K562 (cell line): ENCODE data around the gene CCDC136. TPM values are rescaled to one million over a fixed set of nuclear protein-coding genes. Genes with fewer than 3 reads are reported as not detected.

ENCODE experiments used
- ATAC-seq: fragments of 200-7000 bp; cut with Tn5 transposase; 3 replicates; pipeline ENCODE4 v1.9.1; 2020; ENCODE audit warnings: moderate library complexity
- BruUV-seq: library from RNA; stranded (reverse); fragments of 400-500 nt; replicated peaks from 2 replicates; lab custom pipeline; 2021; lab: Mats Ljungman, UMichigan
- CTCF ChIA-PET: fragments of 300-600 bp; formaldehyde crosslinking; extraction: SDS; loops from one replicate; lab custom pipeline; 2021; ENCODE audit warnings: low intra/inter-chr PET ratio; lab: Yijun Ruan, JAX
- POLR2A ChIA-PET: fragments of 300-600, 350-650 bp; sonication (Branson Sonifier 250); formaldehyde crosslinking; extraction: SDS; loops from one replicate; lab custom pipeline; 2021; ENCODE audit warnings: antibody characterized with exemption, inconsistent platforms; lab: Yijun Ruan, JAX
- DNase-seq, 4 experiments: peaks; one replicate each; pipeline versions ENCODE4 v3.0.0 to v3.0.0-alpha.2; 2011 to 2018; ENCODE audit warnings: low spot score in 3 of 4, mixed read lengths in 3 of 4; ENCODE audit errors: extremely low read depth in 1 of 4
- FAIRE-seq: peaks from 2 replicates; lab custom pipeline; 2011; peaks lifted over from hg19 to GRCh38; lab: Jason Lieb, UNC
- H2AFZ ChIP-seq: 2 replicates; pipeline ENCODE4 v1.6.0; 2011; ENCODE audit warnings: low read depth, low read length, control low read depth, inconsistent platforms
- H3K27ac ChIP-seq: fragments of 200-600 bp; 3 replicates; pipeline ENCODE4 v1.8.0; 2011; ENCODE audit warnings: low read depth, mild to moderate bottlenecking, control low read depth, inconsistent platforms, low read length, moderate library complexity, mixed read lengths; ENCODE audit errors: extremely low read depth
- H3K27me3 ChIP-seq, 2 experiments: fragments of 300-600 bp in 1 of 2; 2 replicates in 1 of 2; 3 replicates in 1 of 2; pipeline versions ENCODE4 v1.6.0 to v1.8.0; 2011; ENCODE audit warnings: inconsistent platforms in 2 of 2, low read length in 2 of 2, mild to moderate bottlenecking in 1 of 2, mixed read lengths in 1 of 2, moderate library complexity in 1 of 2; ENCODE audit not compliant: control insufficient read depth in 2 of 2, insufficient read depth in 2 of 2
- H3K36me3 ChIP-seq: fragments of 300-600 bp; 3 replicates; pipeline ENCODE4 v1.8.0; 2011; ENCODE audit warnings: mild to moderate bottlenecking, low read length, inconsistent platforms; ENCODE audit not compliant: control insufficient read depth, insufficient read depth
- H3K4me1 ChIP-seq, 2 experiments: fragments of 200-600 bp in 1 of 2; replicated peaks in 1 of 2; 2 replicates in 1 of 2; 3 replicates in 1 of 2; pipeline versions ENCODE4 v1.5.1 to v1.8.0; 2011; ENCODE audit warnings: inconsistent platforms in 2 of 2, low read length in 2 of 2, mild to moderate bottlenecking in 1 of 2, mixed read lengths in 1 of 2, moderate library complexity in 1 of 2; ENCODE audit not compliant: control insufficient read depth in 2 of 2, insufficient read depth in 2 of 2
- H3K4me2 ChIP-seq: 2 replicates; pipeline ENCODE4 v1.6.1; 2011; ENCODE audit warnings: low read length, control low read depth, inconsistent platforms, mixed read lengths; ENCODE audit not compliant: insufficient read depth
- H3K4me3 ChIP-seq: fragments of 200-600 bp; sonication (generic), shearing (Covaris generic); 2 replicates; pipeline ENCODE4 v1.5.1; 2016; ENCODE audit warnings: control low read depth, inconsistent platforms
- H3K79me2 ChIP-seq: fragments of 200-600 bp; 3 replicates; pipeline ENCODE4 v1.8.0; 2011; ENCODE audit warnings: low read length, inconsistent platforms; ENCODE audit not compliant: control insufficient read depth, insufficient read depth
- H3K9ac ChIP-seq, 2 experiments: 2 replicates each; pipeline versions ENCODE4 v1.6.0 to v1.6.1; 2011; ENCODE audit warnings: low read depth in 2 of 2, low read length in 2 of 2, control low read depth in 1 of 2, inconsistent platforms in 1 of 2, mild to moderate bottlenecking in 1 of 2, mixed read lengths in 1 of 2; ENCODE audit not compliant: insufficient read depth in 1 of 2
- H3K9me1 ChIP-seq: one replicate; pipeline ENCODE4 v1.6.0; 2011; ENCODE audit warnings: inconsistent platforms, mild to moderate bottlenecking, low read length, moderate library complexity; ENCODE audit not compliant: control insufficient read depth, insufficient read depth
- H3K9me3 ChIP-seq: replicated peaks from 2 replicates; pipeline ENCODE4 v1.5.1; 2011; ENCODE audit warnings: low read depth, low read length, inconsistent platforms; ENCODE audit not compliant: control insufficient read depth, insufficient read depth
- H4K20me1 ChIP-seq: replicated peaks from 2 replicates; pipeline ENCODE4 v1.6.1; 2011; ENCODE audit warnings: low read length, inconsistent platforms, mixed read lengths; ENCODE audit not compliant: control insufficient read depth, insufficient read depth
- CBX3 ChIP-seq, 2 experiments: IDR thresholded peaks; 1 replicate in 1 of 2; 2 replicates in 1 of 2; pipeline ENCODE4 v1.6.1; 2012; ENCODE audit warnings: inconsistent platforms in 2 of 2, low read length in 2 of 2, borderline replicate concordance in 1 of 2, control low read depth in 1 of 2
- HDAC3 ChIP-seq: fragments of 450-650 bp; IDR thresholded peaks from 2 replicates; pipeline ENCODE4 v1.6.1; 2018; ENCODE audit warnings: borderline replicate concordance, mild to moderate bottlenecking, moderate library complexity; ENCODE audit not compliant: partially characterized antibody
- HDGF ChIP-seq: fragments of 450-650 bp; IDR thresholded peaks from 2 replicates; pipeline ENCODE4 v1.6.1; 2016
- KDM5B ChIP-seq: fragments of 200-600 bp; sonication (generic); IDR thresholded peaks from 2 replicates; pipeline ENCODE4 v1.6.1; 2012; ENCODE audit warnings: low read depth, mild to moderate bottlenecking, moderate library complexity, low read length, control low read depth, inconsistent platforms; ENCODE audit not compliant: insufficient replicate concordance
- RBM15 ChIP-seq: fragments of 200-400 bp; formaldehyde crosslinking; IDR thresholded peaks from 2 replicates; pipeline ENCODE4 v1.6.1; 2018; ENCODE audit warnings: mild to moderate bottlenecking, low read length, moderate library complexity; ENCODE audit not compliant: insufficient read depth
- RFX1 ChIP-seq: fragments of 450-650 bp; IDR thresholded peaks from 2 replicates; pipeline ENCODE4 v1.6.1; 2016; ENCODE audit warnings: mild to moderate bottlenecking, moderate library complexity
- ZFX ChIP-seq: sonication (generic); formaldehyde crosslinking; IDR thresholded peaks from 2 replicates; pipeline ENCODE4 v1.8.0; 2022; ENCODE audit warnings: mild to moderate bottlenecking, missing genetic modification reagents, moderate library complexity
- ZNF589 ChIP-seq: fragments of 200-800 bp; sonication (Bioruptor generic); IDR thresholded peaks from 2 replicates; pipeline ENCODE4 v1.6.1; 2016; ENCODE audit warnings: low read depth, missing genetic modification characterization, missing compliant biosample characterization
- ZNF830 ChIP-seq: fragments of 250-450 bp; sonication (Bioruptor Pico); IDR thresholded peaks from 2 replicates; pipeline ENCODE4 v1.5.0; 2021; ENCODE audit warnings: mild to moderate bottlenecking
- WGBS: fragments of 100-300 bp; shearing (Covaris generic); methylation state at CpG from one replicate; pipeline ENCODE4 v1.1.6; 2016; ENCODE audit warnings: low coverage, mixed read lengths; ENCODE audit not compliant: insufficient coverage; ENCODE audit errors: missing lambda C conversion rate; 5-methylcytosine and 5-hydroxymethylcytosine counted together
- in situ Hi-C: fragments of 300-500 bp; cut with MboI; formaldehyde crosslinking; loops from 4 replicates; pipeline ENCODE4 v1.15.0; 2018; ENCODE audit warnings: inconsistent platforms, mixed read lengths
- intact Hi-C: fragments of 100-400 bp; cut with micrococcal nuclease; formaldehyde crosslinking; loops from 2 replicates; pipeline ENCODE4 v1.14.2; 2022
- polyA plus RNA-seq, 8 experiments: library from polyadenylated mRNA; depleted of rRNA in 4 of 8; stranded (reverse) in 5 of 8; unstranded in 3 of 8; fragments of >200 nt; fragmentation: Nextera tagmentation in 2 of 8; fragmentation: Illumina TruSeq in 1 of 8; extraction: Ambion mirVana in 2 of 8; extraction: Trizol in 1 of 8; gene quantifications; 2 replicates each; pipeline versions ENCODE4 v1.2.1 to v1.2.3, GENCODE V29; 2011 to 2014; ENCODE audit warnings: inconsistent platforms in 1 of 8, missing spikeins in 1 of 8
- total RNA-seq, 7 experiments: library from RNA; depleted of rRNA in 6 of 7; stranded (reverse); fragments of >200 nt in 6 of 7; fragmentation: Illumina TruSeq in 2 of 7; extraction: Trizol in 2 of 7; gene quantifications; 2 replicates each; pipeline versions ENCODE4 v1.2.1 to v1.2.3, GENCODE V29; 2011 to 2021; ENCODE audit warnings: low replicate concordance in 1 of 7
- TF ChIP-seq, protein P1 (sequence below): fragments of 250-450 bp; sonication (Bioruptor Pico); IDR thresholded peaks from 2 replicates; pipeline ENCODE4 v1.4.0; 2020; ENCODE audit warnings: borderline replicate concordance
- TF ChIP-seq, protein P2 (sequence below), 2 experiments: fragments of 450-650 bp; IDR thresholded peaks; 2 replicates each; pipeline ENCODE4 v1.6.1; 2018; ENCODE audit warnings: mild to moderate bottlenecking in 2 of 2, low read depth in 1 of 2; ENCODE audit not compliant: partially characterized antibody in 2 of 2

Gene CCDC136
- total and polyA plus RNA-seq, 9 of the 15 experiments (the other 6 are each of a cell fraction or from before 2014, with no cell fraction given), result 2.4 to 40.8 (median 26.5) TPM

DNA sequence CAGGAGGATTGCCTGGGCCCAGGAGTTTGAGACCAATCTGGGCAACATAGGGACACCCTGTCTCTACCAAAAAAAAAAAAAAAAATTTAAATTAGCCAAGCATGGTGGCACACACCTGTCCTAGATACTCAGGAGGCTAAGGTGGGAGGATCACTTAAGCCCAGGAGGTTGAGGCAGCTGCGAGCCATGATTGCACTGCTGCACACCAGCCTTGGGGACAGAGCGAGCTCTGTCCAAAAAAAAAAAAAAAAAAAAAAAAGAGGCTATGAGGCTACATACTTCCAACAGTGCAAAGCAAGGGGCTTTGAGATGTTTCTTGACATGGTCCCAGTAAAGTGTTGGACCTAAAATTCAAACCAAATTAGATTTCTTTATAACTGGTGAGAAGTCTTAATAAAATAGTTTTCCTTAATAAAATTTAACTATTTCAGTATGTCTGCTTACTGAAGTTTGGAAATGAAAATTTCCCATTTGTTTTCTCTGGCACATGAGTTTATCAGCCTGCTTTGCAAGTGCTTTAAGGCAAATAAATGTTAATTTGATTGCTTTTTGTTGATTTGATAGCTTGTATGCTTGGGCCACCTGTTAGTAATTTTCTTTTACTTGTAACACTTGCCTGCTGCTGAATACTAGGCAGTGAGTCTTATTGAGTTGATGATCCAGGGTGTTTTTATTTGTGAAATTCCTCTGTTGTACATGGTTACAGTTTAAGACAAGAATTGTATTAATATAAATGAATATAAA lies 36.5 kb upstream of the CCDC136 start:
- no peaks in the 10 kb centered on the region for H3K4me1 ChIP-seq
- no peak overlapping the region for H2AFZ ChIP-seq
- no peak overlapping the region for H3K4me2 ChIP-seq
- no peak overlapping the region for H3K4me3 ChIP-seq
- BruUV-seq, result no TSS peak
- H3K79me2 ChIP-seq, result peaks cover 52% of the 10 kb centered on the region
- intact Hi-C loops, result loop anchor here (10.0 kb wide), 1 partner anchor 280 kb away; the partner anchor contains the start of gene METTL2B
- ChIA-PET CTCF (no interaction called here), POLR2A (interaction anchor here (1.3 to 12.2 kb wide), 6 partner anchors 7 to 29 kb away, joined by 4 to 216 read pairs (median 10); partner anchors contain the start of gene CALU)
- H3K9me1 ChIP-seq, result peaks cover 5% of the 10 kb centered on the region
- H3K9me3 ChIP-seq, result no peaks in the 10 kb centered on the region
- no peaks in the 10 kb centered on the region for H3K27me3 ChIP-seq
- H4K20me1 ChIP-seq, result peaks cover 14% of the 10 kb centered on the region
- in situ Hi-C loops, result no loop called here
- ATAC-seq (no peak), FAIRE-seq (no peak), DNase-seq (no peak)
- no peak overlapping the region for H3K9ac ChIP-seq
- WGBS, result 89% methylated on average over 1 of the region's 2 CpGs
- peaks cover 96% of the 10 kb centered on the region for H3K36me3 ChIP-seq
- no peak overlapping the region for H3K27ac ChIP-seq
- no peak for TF ChIP-seq RFX1
- no peak for TF ChIP-seq HDAC3
- TF ChIP-seq, protein P1, sequence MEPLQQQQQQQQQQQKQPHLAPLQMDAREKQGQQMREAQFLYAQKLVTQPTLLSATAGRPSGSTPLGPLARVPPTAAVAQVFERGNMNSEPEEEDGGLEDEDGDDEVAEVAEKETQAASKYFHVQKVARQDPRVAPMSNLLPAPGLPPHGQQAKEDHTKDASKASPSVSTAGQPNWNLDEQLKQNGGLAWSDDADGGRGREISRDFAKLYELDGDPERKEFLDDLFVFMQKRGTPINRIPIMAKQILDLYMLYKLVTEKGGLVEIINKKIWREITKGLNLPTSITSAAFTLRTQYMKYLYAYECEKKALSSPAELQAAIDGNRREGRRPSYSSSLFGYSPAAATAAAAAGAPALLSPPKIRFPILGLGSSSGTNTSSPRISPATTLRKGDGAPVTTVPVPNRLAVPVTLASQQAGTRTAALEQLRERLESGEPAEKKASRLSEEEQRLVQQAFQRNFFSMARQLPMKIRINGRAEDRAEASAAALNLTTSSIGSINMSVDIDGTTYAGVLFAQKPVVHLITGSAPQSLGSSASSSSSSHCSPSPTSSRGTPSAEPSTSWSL (CRISPR knock-in tag), result no peak
- TF ChIP-seq ZNF830 (CRISPR knock-in tag), result no peak
- TF ChIP-seq ZFX (CRISPR knock-in tag), result no peak
- TF ChIP-seq ZNF589, result no peak
- TF ChIP-seq CBX3 (IDR thresholded peaks at IDR 0.05; ENCODE audit: borderline replicate concordance in 1 of 2, low read length in 2 of 2), result no peak
- TF ChIP-seq KDM5B, result no peak
- no peak for TF ChIP-seq RBM15
- TF ChIP-seq, protein P2, sequence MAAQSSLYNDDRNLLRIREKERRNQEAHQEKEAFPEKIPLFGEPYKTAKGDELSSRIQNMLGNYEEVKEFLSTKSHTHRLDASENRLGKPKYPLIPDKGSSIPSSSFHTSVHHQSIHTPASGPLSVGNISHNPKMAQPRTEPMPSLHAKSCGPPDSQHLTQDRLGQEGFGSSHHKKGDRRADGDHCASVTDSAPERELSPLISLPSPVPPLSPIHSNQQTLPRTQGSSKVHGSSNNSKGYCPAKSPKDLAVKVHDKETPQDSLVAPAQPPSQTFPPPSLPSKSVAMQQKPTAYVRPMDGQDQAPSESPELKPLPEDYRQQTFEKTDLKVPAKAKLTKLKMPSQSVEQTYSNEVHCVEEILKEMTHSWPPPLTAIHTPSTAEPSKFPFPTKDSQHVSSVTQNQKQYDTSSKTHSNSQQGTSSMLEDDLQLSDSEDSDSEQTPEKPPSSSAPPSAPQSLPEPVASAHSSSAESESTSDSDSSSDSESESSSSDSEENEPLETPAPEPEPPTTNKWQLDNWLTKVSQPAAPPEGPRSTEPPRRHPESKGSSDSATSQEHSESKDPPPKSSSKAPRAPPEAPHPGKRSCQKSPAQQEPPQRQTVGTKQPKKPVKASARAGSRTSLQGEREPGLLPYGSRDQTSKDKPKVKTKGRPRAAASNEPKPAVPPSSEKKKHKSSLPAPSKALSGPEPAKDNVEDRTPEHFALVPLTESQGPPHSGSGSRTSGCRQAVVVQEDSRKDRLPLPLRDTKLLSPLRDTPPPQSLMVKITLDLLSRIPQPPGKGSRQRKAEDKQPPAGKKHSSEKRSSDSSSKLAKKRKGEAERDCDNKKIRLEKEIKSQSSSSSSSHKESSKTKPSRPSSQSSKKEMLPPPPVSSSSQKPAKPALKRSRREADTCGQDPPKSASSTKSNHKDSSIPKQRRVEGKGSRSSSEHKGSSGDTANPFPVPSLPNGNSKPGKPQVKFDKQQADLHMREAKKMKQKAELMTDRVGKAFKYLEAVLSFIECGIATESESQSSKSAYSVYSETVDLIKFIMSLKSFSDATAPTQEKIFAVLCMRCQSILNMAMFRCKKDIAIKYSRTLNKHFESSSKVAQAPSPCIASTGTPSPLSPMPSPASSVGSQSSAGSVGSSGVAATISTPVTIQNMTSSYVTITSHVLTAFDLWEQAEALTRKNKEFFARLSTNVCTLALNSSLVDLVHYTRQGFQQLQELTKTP (IDR thresholded peaks at IDR 0.05; ENCODE audit: low read depth in 1 of 2, partially characterized antibody in 2 of 2), result no peak
- no peak for TF ChIP-seq HDGF
